ENCODE measurements around the gene RBKS. TPM values are rescaled to one million over a fixed set of nuclear protein-coding genes. Genes with fewer than 3 reads are reported as not detected.

Gene RBKS
- polyA plus RNA-seq, 4 donors: 19.8 to 72.0 (median 33.2) TPM

- DNase-seq: no peak
- H3K27ac ChIP-seq (ENCODE audit: low read depth in 1 of 3, low read length in 2 of 3): no peak overlapping the region
- H3K36me3 ChIP-seq (ENCODE audit: control insufficient read depth in 3 of 3, insufficient read depth in 2 of 3, low read depth in 1 of 3, low read length in 3 of 3): peaks cover 2 to 12% (median 4%) of the 10 kb centered on the region in 3 donors
- no peaks in the 10 kb centered on the region for H3K4me1 ChIP-seq (ENCODE audit: control insufficient read depth in 3 of 3, insufficient read depth in 2 of 3, low read depth in 1 of 3, low read length in 2 of 3)
- H3K27me3 ChIP-seq (ENCODE audit: control insufficient read depth in 3 of 3, insufficient read depth in 3 of 3, low read length in 3 of 3): no peaks in the 10 kb centered on the region
- FAIRE-seq: no peak
- 86 to 95% (median 90%) methylated on average over 2 of the region's 2 CpGs for WGBS, 3 donors
- H3K9me3 ChIP-seq (ENCODE audit: control insufficient read depth in 2 of 2, insufficient read depth in 1 of 2, low read depth in 1 of 2, low read length in 1 of 2): no peaks in the 10 kb centered on the region
- no peak overlapping the region for H3K4me3 ChIP-seq (ENCODE audit: low read depth in 1 of 3, low read length in 3 of 3)
Measured at GRCh38 chr2:27847333-27847732, 42.9 kb downstream of the RBKS start.

GRCh38 chr2:27844821-27845255 lies 45.3 kb downstream of the RBKS start:
- WGBS, 3 donors: 80 to 86% (median 85%) methylated on average over 4 of the region's 4 CpGs
- H3K4me1 ChIP-seq (ENCODE audit: control insufficient read depth in 3 of 3, insufficient read depth in 2 of 3, low read depth in 1 of 3, low read length in 2 of 3): no peaks in the 10 kb centered on the region
- FAIRE-seq (no peak), DNase-seq (no peak)
- H3K27ac ChIP-seq (ENCODE audit: low read depth in 1 of 3, low read length in 2 of 3): no peak overlapping the region
- no peaks in the 10 kb centered on the region for H3K27me3 ChIP-seq (ENCODE audit: control insufficient read depth in 3 of 3, insufficient read depth in 3 of 3, low read length in 3 of 3)
- no peaks in the 10 kb centered on the region for H3K9me3 ChIP-seq (ENCODE audit: control insufficient read depth in 2 of 2, insufficient read depth in 1 of 2, low read depth in 1 of 2, low read length in 1 of 2)
- H3K4me3 ChIP-seq (ENCODE audit: low read depth in 1 of 3, low read length in 3 of 3): no peak overlapping the region
- peaks cover 2 to 17% (median 4%) of the 10 kb centered on the region in 3 donors for H3K36me3 ChIP-seq (ENCODE audit: control insufficient read depth in 3 of 3, insufficient read depth in 2 of 3, low read depth in 1 of 3, low read length in 3 of 3)

GRCh38 chr2:27843992-27844391 lies 46.2 kb downstream of the RBKS start:
- DNase-seq (no peak), FAIRE-seq (no peak)
- no peak overlapping the region for H3K4me3 ChIP-seq (ENCODE audit: low read depth in 1 of 3, low read length in 3 of 3)
- H3K27me3 ChIP-seq (ENCODE audit: control insufficient read depth in 3 of 3, insufficient read depth in 3 of 3, low read length in 3 of 3): no peaks in the 10 kb centered on the region
- H3K27ac ChIP-seq (ENCODE audit: low read depth in 1 of 3, low read length in 2 of 3): no peak overlapping the region
- H3K9me3 ChIP-seq (ENCODE audit: control insufficient read depth in 2 of 2, insufficient read depth in 1 of 2, low read depth in 1 of 2, low read length in 1 of 2): no peaks in the 10 kb centered on the region
- peaks cover 2 to 15% (median 4%) of the 10 kb centered on the region in 3 donors for H3K36me3 ChIP-seq (ENCODE audit: control insufficient read depth in 3 of 3, insufficient read depth in 2 of 3, low read depth in 1 of 3, low read length in 3 of 3)
- H3K4me1 ChIP-seq (ENCODE audit: control insufficient read depth in 3 of 3, insufficient read depth in 2 of 3, low read depth in 1 of 3, low read length in 2 of 3): no peaks in the 10 kb centered on the region
- 96 to 97% (median 97%) methylated on average over 7 of the region's 7 CpGs for WGBS, 3 donors

GRCh38 chr2:27842894-27843293 lies 47.3 kb downstream of the RBKS start:
- Histone ChIP-seq H3K4me3 (ENCODE audit: low read depth in 1 of 3, low read length in 3 of 3) (no peak overlapping the region), H3K27ac (ENCODE audit: low read depth in 1 of 3, low read length in 2 of 3) (no peak overlapping the region), H3K9me3 (ENCODE audit: control insufficient read depth in 2 of 2, insufficient read depth in 1 of 2, low read depth in 1 of 2, low read length in 1 of 2) (no peaks in the 10 kb centered on the region), H3K36me3 (ENCODE audit: control insufficient read depth in 3 of 3, insufficient read depth in 2 of 3, low read depth in 1 of 3, low read length in 3 of 3) (peaks cover 2 to 15% (median 4%) of the 10 kb centered on the region in 3 donors), H3K4me1 (ENCODE audit: control insufficient read depth in 3 of 3, insufficient read depth in 2 of 3, low read depth in 1 of 3, low read length in 2 of 3) (no peaks in the 10 kb centered on the region), H3K27me3 (ENCODE audit: control insufficient read depth in 3 of 3, insufficient read depth in 3 of 3, low read length in 3 of 3) (no peaks in the 10 kb centered on the region)
- FAIRE-seq (no peak), DNase-seq (no peak)
- WGBS, 3 donors: 93 to 95% (median 94%) methylated on average over 5 of the region's 5 CpGs

- Histone ChIP-seq H3K4me1 (ENCODE audit: control insufficient read depth in 3 of 3, insufficient read depth in 2 of 3, low read depth in 1 of 3, low read length in 2 of 3) (no peaks in the 10 kb centered on the region), H3K27me3 (ENCODE audit: control insufficient read depth in 3 of 3, insufficient read depth in 3 of 3, low read length in 3 of 3) (no peaks in the 10 kb centered on the region), H3K9me3 (ENCODE audit: control insufficient read depth in 2 of 2, insufficient read depth in 1 of 2, low read depth in 1 of 2, low read length in 1 of 2) (no peaks in the 10 kb centered on the region), H3K36me3 (ENCODE audit: control insufficient read depth in 3 of 3, insufficient read depth in 2 of 3, low read depth in 1 of 3, low read length in 3 of 3) (peaks cover 0 to 13% (median 2%) of the 10 kb centered on the region in 3 donors), H3K4me3 (ENCODE audit: low read depth in 1 of 3, low read length in 3 of 3) (no peak overlapping the region), H3K27ac (ENCODE audit: low read depth in 1 of 3, low read length in 2 of 3) (peak overlapping the region in 1 of 3 donors; percentile 19)
- FAIRE-seq (no peak), DNase-seq (no peak)
- 69 to 81% (median 70%) methylated on average over 3 of the region's 3 CpGs for WGBS, 3 donors
Measured at GRCh38 chr2:27839022-27839618, 51.1 kb downstream of the RBKS start.

GRCh38 chr2:27838502-27838901 lies 51.7 kb downstream of the RBKS start:
- Histone ChIP-seq H3K9me3 (ENCODE audit: control insufficient read depth in 2 of 2, insufficient read depth in 1 of 2, low read depth in 1 of 2, low read length in 1 of 2) (no peaks in the 10 kb centered on the region), H3K4me1 (ENCODE audit: control insufficient read depth in 3 of 3, insufficient read depth in 2 of 3, low read depth in 1 of 3, low read length in 2 of 3) (no peaks in the 10 kb centered on the region), H3K27me3 (ENCODE audit: control insufficient read depth in 3 of 3, insufficient read depth in 3 of 3, low read length in 3 of 3) (no peaks in the 10 kb centered on the region), H3K36me3 (ENCODE audit: control insufficient read depth in 3 of 3, insufficient read depth in 2 of 3, low read depth in 1 of 3, low read length in 3 of 3) (peaks cover 0 to 13% (median 2%) of the 10 kb centered on the region in 3 donors), H3K27ac (ENCODE audit: low read depth in 1 of 3, low read length in 2 of 3) (peak overlapping the region in 1 of 3 donors; percentile 19), H3K4me3 (ENCODE audit: low read depth in 1 of 3, low read length in 3 of 3) (no peak overlapping the region)
- FAIRE-seq: no peak
- peak; percentile 5 to 30 for DNase-seq

- no peak for FAIRE-seq
Measured at GRCh38 chr2:27833931-27834330, 56.3 kb downstream of the RBKS start.

GRCh38 chr2:27832396-27832795 lies 57.8 kb downstream of the RBKS start:
- no peak overlapping the region for H3K4me3 ChIP-seq (ENCODE audit: low read depth in 1 of 3, low read length in 3 of 3)
- no peak overlapping the region for H3K27ac ChIP-seq (ENCODE audit: low read depth in 1 of 3, low read length in 2 of 3)
- DNase-seq (no peak), FAIRE-seq (no peak)
- no peaks in the 10 kb centered on the region for H3K4me1 ChIP-seq (ENCODE audit: control insufficient read depth in 3 of 3, insufficient read depth in 2 of 3, low read depth in 1 of 3, low read length in 2 of 3)
- H3K36me3 ChIP-seq (ENCODE audit: control insufficient read depth in 3 of 3, insufficient read depth in 2 of 3, low read depth in 1 of 3, low read length in 3 of 3): peaks cover 2 to 20% (median 4%) of the 10 kb centered on the region in 3 donors
- peaks cover 0 to 4% of the 10 kb centered on the region in 2 donors for H3K9me3 ChIP-seq (ENCODE audit: control insufficient read depth in 2 of 2, insufficient read depth in 1 of 2, low read depth in 1 of 2, low read length in 1 of 2)
- WGBS, 3 donors: 66 to 86% (median 85%) methylated on average over 2 of the region's 2 CpGs
- no peaks in the 10 kb centered on the region for H3K27me3 ChIP-seq (ENCODE audit: control insufficient read depth in 3 of 3, insufficient read depth in 3 of 3, low read length in 3 of 3)

More at GRCh38 chr2:27833931-27834330, 56.3 kb downstream of the RBKS start:
- Histone ChIP-seq H3K27ac (ENCODE audit: low read depth in 1 of 3, low read length in 2 of 3) (no peak overlapping the region), H3K4me1 (ENCODE audit: control insufficient read depth in 3 of 3, insufficient read depth in 2 of 3, low read depth in 1 of 3, low read length in 2 of 3) (no peaks in the 10 kb centered on the region), H3K9me3 (ENCODE audit: control insufficient read depth in 2 of 2, insufficient read depth in 1 of 2, low read depth in 1 of 2, low read length in 1 of 2) (peaks cover 0 to 4% of the 10 kb centered on the region in 2 donors), H3K27me3 (ENCODE audit: control insufficient read depth in 3 of 3, insufficient read depth in 3 of 3, low read length in 3 of 3) (no peaks in the 10 kb centered on the region), H3K36me3 (ENCODE audit: control insufficient read depth in 3 of 3, insufficient read depth in 2 of 3, low read depth in 1 of 3, low read length in 3 of 3) (peaks cover 0 to 18% (median 4%) of the 10 kb centered on the region in 3 donors), H3K4me3 (ENCODE audit: low read depth in 1 of 3, low read length in 3 of 3) (no peak overlapping the region)
- DNase-seq: no peak
- 56 to 76% (median 65%) methylated on average over 1 of the region's 1 CpG for WGBS, 3 donors
